CD4-positive, alpha-beta T cell treated with Interleukin-17A for 1 hour (primary cell): Measurements from ENCODE around the gene PARD3.

ENCODE experiments used
- DNase-seq: peaks from one replicate; pipeline ENCODE4 v3.0.0-alpha.2; 2020

PARD3 gene

DNA sequence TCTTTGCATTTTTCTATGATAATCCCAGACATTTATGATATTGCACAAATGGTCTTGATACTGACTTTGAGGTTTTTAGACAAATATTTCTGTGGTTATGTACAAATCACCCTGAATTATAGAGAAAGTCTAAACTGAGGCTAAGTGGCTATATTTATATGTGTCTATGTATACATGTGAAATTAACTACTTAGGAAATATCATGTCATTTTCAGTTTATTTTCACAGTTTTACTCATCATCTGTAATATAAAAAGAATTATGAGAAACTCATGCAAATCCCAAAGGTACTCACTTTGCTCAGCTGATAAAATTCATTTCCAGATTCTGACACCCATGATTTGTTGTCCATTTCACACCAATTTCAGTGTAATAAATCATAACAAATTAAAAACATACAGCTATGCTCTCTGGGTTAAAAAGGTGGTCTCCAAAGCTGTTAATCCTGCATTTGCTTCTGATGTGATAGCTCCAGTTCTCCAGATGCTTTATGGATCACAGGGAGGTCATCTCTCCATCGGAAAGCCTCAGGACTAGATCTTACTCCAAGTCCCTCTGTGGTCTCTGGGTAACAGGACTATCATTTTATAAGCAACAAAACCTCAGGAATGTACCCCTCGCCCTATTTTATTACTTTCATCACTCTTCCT lies 673.9 kb downstream of the PARD3 start:
- DNase-seq: no peak

DNA sequence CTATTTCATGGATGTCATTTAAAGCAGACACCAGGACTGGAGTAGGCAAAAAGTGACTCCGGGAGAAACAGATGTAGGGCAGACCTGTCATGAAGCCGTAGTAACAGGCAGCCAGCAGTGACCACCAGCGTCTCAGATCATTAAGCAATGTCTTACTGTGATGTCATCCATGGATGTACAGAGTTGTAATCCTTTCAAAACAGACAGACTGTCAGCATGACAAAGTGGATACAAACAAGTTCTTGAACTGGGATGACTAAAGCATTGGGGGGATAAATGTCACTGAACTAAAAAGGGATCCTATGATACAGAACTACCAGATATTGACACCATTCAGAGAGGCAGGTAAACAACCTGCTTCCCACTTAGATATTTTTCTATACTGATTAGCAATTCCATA lies 675.5 kb downstream of the PARD3 start:
- no peak for DNase-seq

DNA sequence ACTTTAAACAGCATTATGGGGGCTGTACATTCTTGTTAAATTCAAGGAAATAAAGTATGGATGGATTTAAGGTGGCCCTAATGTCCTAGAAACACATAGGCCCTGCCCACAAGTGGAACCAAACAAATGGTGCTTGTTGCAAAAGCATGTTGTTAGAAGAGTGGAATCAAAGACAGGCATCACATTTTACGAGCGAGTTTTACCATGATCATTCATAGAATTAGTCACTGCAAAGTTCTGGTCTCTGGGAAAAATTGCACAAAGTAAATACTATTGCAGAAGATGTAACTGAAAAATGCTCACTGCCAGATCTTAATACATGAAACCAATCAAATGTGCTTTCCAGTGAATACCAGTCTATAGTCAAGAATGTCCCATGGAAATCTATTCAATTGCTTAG lies 677.1 kb downstream of the PARD3 start:
- no peak for DNase-seq

DNA sequence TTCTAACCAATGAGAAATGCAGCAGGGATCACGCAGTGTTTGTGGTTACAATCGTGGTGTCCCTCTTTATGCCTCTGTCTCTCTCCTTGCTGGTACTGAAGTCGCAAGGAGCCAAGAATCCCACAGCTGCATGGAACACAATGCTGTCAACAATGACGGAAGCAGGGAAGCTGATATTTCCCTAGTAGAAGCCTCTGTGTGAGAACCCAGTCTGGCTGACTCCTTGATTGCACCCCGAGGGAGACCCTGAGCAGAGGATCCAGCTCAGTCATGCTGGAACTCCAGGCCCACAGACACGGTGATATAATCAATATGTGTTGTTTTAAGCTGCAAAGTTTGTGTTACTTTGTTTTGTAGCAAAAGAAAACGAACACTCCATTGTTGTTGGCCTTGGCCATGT lies 677.9 kb downstream of the PARD3 start:
- no peak for DNase-seq

DNA sequence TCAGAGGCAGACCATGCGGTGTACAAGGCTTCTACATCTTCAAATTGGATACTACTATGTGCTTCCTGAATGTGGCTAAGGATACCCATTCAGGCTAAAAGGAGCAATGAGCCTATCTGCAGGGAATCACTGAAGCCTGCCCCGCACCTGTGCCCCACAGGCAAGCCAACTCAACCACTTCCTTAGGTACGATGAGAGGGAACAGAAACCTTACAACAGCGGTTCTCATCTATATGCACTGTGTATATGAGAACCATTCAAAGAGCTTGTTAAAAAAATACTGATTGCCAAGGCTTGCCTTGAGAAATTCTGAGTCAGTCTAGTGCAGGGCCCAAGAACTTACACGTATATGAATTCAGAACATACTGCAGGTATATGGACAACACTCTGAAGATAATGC lies 679.6 kb downstream of the PARD3 start:
- no peak for DNase-seq

DNA sequence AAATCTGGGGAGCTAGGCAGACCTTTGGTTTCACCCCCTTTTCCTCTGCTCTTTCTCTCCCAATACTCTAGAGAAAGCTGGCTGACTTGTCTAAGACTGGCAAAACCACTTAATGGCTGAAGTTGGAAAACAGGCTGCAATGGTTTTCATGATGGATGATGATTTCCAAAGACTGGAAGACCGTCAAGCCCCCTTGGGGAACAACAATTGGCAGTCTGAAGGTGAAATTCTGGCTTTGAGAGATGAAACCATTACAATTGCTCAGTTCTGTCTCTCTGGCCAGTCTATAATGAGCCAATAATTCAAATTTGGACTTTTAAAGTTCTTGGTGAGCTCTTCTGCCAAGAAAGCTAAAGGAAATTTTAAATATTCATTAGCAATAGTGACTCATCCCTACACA lies 680.5 kb downstream of the PARD3 start:
- no peak for DNase-seq

DNA sequence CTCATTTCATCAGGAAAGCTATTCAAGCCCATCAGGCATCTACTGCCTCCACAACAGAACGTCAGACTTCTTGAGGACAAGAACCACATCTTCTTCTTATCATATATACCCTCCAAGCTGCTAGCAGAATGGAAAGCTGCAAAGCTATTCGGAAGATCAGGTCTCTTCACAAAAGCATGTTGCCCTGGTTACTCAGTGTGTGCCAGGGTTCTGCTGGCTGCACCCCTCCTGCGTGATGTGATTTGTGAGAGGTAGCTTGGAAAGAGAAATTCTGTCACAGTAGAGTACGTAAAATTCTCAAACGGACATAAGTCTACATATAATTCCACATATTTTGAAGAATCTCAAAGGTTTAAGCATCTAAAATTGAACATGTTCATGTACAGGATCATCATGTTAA lies 681.7 kb downstream of the PARD3 start:
- DNase-seq: no peak

DNA sequence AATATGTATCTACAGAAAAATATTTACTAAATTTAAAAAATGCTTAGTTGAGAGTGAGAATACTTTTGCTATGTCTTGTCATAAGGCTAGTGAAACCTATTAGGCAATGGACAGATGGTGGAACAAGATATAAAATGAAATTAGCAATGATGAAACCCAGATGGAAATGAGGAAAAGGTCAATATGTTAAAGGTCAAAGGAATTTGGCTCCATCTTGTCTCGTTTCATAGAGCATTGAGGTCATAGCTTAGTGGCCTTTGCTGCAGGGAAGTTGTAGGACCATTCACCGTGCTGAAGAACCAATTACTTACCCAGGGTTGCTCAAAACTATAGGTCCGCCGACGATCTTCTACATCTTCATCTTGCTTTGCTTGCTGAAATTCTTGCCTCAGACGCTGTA lies 683.9 kb downstream of the PARD3 start:
- DNase-seq: no peak

DNA sequence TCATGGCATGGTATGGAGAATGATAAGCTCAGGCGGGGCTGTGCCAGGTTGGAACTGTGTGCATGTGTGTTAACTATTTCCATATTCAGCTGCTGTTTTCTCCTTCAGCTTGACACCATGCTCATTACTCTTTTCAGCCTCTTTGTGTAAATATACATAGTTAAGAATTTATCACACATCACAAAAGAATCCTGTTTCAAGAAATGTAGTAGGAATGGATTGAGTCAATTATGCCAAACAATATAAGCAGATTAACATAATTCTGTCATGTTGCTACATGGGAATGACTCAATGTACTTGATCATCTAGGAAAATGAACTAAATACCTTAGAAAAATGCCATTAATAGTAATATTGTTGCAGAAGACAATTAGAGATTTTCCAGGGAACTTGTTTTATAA lies 687.4 kb downstream of the PARD3 start:
- DNase-seq: no peak

DNA sequence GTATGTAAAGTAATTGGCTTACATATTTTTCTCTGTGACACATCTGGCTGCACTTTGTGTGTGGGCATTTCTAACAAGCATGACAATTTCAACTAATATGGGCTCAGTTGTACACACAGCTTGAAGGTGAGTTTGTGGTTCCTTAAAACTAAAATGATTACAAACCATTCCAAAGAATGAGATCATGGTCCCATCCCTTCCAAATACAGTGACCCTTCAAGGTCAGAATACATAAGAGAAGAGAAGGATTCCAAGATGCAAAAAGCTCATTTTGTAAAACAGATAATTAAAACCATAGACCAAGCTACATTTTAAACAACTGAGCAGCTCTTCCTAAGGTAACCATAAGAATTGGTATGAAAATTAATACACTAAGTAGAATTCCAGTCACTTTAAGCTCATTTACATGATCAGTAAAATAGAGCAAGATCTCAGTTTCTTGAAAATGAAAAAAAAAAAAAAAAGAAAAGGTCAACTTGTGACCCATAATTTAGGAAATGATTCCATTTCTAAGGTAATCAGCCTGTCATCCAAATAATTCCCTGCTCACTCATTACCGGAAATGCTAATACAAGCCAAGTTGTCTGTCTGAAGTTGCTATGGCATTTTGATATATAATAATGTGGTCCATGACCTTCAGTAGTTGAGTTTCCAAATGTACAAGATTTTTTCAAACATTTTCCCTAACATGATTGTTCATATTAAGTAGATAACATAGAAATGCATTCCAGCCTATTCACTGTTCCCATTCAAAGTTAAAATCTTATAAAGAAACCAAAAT lies 688.5 kb downstream of the PARD3 start:
- no peak for DNase-seq

DNA sequence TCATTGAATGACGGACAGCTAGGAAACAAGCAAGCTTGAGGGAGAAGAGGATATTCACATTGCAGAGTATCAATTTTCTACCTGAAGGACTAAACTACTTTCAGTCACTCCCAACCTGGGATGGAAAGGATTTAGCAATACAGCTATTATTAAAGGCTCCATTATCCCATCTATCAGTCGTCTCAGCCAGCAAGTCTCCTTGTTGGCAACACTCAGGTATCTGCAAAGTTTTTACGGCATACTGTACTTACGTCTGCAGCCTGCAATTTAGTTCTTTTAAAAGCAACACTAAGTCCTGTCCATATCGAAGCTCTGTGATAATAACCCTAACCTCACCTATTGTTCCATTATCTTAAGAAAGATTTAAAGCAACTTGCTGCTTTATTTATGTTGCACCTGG lies 689.4 kb downstream of the PARD3 start:
- DNase-seq: no peak

DNA sequence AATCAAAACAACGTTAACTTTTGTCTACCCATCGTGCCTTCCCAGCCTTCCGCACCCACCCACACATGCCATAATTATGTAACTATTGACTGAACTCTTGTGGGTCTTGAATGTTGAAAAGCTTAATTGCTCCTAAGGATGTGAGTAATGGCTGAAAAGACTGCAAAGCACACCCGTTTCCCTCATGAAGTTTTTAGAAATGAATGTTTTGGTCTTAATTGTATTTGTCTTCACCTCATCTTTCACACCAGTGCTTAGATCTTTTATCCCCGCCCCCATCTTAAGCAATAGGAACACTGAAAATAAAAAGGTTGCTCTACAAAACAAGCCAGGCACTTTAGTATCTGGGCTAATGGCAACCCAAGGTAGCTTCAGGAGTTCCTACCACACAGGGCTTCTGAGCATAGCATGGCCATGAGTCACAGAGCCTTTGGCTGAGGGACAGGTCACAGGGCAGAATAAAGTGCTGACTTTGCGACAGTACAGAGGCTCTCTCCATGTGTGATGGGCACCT lies 690.5 kb downstream of the PARD3 start:
- DNase-seq: no peak

DNA sequence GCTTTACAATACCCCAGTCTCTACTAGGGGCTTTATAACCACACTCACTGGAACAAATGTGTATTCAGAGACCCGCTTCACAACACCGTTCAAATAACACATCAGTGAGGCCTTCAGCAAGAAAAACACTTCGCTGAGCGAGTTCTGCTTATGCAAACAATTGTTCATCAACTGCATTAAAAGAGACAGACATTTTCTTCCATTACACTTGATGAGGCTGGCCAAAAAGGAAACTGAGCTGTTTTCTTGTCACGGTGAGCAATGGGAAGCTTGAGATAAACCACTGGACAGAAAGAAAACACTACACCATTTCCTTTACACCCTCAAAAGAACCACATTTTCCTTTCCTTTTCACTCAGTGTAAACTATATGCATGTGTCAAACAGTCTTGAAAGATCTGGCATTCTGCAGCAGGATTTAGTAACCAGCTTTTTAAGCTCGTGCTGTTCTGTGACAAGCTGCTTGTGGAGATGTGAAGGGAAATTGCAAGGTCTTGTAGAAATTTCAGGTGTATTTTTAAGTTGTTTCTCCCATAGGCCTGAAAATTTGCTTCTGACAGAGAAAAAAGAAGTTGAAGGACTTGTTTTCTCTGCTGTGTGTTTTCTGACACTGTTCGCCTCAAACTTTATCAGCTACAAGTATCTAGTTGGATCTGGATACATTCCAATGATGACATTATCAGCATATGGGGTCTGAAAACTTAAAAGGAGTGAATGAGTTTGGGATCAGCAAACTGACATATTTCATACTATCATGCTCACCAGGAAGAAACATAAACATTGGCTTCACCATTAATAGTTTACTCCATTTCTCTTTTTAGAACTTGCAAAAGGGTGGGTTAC lies 693.1 kb downstream of the PARD3 start:
- DNase-seq: no peak

DNA sequence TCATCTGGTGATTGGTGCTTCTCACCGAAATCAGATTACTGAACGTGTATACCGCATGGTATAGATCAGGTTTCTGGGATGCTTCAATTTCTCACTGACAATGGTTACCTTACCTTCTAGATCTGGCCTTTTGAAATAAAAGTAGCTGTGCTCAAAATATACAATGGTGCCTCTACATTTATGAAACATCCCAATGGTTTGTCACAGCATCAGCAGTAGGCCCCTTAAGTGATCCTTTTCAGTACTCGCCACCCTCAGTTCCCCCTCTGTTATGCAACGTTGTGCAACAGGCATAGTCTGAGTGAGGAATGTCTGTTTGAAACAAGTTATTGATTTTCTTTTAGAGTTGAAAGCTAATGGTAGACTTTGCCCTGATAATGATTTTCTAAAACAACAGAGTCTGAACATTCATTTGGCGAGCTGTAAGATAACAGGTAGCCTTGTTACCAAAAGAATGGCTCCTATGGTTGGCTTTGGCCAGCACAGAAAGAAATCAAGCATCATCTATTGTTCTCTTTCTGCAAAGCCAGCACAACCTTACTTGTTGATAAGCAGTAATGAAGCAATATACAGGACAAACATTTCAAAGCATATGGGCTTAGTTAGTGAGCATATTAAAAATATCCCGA lies 693.9 kb downstream of the PARD3 start:
- no peak for DNase-seq

DNA sequence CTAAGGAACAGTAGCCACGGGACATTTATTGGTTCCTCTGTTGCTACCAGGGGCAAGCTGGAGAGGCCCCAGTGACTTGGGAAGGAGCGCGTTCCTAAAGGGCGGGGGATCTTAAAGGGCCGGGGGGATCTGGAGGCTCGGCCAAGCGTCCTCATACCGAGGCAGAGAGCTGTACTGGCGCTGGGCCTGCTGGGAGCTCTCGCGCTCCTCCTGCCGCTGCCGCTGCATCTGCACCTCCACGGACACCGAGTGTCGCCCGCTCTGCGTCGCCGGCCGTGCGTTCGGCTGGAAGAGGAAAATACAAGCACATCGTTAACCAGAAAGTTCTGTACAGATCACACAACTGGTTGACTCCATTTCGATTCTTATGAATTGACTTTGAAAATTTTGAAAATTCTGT lies 695.6 kb downstream of the PARD3 start:
- no peak for DNase-seq

DNA sequence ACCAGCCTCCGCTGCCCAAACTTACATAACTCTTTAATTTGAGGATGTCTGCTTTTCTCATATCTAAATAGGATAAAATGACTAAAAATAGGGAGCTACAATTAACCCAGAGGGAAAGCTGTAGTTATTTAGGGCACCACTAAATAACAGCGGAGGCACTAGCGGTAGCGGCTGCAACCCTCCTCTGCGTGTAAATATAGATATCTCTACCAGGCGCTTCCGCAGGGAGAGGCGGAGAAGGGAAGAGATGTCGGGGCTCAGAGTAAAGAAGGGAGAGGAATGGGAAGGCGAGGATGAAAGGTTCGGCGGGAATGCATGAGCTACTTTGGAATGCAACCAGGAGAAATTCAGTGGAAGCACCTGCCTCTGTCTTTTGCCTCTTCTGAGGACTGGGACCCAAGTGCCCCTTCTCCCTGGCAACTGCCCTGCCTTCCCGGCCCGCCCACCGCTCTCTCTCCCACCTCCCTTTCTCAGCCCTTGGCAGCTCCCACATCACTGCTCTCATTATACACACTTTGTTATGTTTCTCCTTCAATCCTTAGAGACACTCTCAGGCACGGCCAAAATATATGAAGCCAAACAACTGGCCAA lies 698.3 kb downstream of the PARD3 start:
- DNase-seq: no peak

DNA sequence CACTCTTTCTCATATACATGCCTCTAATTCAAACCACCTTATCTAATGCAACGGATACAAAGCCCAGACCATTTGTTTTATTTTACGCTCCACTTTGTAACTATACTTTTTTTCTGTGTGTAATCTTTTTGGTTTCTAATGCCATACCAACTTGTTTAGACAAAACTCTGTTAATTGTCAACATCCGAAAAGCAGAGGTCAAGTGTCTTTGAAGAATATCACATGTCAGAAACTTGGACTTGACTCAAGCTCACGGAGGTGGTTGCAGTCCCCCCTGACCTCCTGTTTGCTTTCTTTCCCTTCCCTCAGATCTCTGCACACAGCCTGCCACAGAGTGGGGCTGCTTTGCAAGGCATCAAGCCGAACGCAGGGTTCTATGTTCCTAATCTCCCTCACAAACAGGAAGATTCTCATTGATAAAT lies 698.9 kb downstream of the PARD3 start:
- no peak for DNase-seq

DNA sequence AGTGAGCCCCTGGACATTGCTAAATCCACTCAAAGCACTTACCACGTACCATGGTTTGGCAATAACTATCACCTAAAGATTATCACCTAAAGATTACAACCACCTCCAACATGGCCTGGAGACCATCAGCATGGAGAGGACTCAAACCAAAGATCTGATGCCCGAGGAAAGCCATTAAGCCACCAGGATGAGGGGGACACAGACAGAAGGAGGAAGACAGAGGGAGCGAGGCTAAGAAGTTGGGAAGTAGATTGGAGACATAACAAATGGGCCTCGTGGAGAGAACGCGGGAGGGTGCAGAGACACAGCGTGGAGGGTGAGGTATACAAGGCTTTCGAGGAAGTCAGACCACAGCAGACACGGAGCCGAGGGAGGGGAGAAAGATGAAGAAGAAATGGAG lies 700.2 kb downstream of the PARD3 start:
- DNase-seq: no peak

DNA sequence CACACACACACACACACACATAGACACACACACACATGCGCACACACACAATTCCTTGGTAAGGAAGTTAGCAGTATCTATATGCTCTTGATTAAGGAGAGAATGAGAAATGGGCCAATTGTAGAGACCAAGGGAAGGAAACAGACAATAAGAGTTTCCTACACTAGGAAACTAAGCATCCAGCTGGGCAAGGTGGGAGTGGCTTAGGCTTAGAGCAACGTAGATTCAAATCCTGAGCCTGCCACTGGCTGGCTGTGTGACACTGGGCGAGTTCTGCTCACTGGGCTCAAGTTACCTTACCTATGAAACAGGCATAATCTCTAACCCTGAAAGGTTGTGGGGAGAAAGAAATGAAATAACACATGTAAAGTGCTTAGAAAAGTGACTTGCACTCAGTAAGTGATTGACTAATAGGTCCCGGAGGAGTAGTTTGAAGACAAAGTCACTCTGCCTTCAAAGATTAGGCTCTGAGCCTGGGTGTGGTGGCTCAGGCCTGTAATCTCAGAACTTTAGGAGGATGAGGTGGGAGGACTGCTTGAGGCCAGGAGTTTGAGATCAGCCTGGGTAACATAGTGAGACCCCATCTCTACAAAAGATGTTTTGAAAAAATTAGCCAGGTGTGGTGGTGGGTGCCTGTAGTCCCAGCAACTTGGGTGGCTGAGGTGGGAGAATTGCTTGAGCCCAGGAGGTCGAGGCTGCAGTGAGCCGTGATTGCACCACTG lies 701.4 kb downstream of the PARD3 start:
- no peak for DNase-seq

DNA sequence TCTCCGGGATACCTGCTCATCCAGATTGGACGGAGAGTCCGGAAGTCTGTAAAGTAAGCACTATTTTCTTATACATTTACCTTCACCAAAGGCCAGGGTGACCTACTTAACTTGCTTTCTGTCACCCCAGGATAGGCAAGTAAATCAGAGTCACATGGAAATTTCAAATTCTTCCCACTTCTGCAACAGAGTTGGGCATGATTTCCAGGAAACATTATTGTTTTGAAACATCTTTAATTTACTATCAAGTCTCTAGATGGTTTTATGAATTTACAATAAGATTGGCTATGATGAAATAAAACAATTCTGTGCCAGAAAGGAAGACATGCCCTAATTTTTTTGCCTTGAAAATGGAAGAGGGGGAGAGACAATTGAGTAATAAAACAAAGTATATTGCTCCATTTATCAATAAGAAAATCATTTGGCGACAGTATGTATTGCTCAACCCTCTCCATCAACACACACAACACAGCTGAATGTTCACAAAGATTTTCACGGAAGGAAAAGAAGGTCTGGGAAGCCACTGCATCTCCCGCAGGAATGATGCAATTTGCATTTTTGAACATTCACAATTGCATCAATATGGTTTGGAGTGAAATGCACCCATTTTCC lies 702.8 kb downstream of the PARD3 start:
- DNase-seq: no peak

DNA sequence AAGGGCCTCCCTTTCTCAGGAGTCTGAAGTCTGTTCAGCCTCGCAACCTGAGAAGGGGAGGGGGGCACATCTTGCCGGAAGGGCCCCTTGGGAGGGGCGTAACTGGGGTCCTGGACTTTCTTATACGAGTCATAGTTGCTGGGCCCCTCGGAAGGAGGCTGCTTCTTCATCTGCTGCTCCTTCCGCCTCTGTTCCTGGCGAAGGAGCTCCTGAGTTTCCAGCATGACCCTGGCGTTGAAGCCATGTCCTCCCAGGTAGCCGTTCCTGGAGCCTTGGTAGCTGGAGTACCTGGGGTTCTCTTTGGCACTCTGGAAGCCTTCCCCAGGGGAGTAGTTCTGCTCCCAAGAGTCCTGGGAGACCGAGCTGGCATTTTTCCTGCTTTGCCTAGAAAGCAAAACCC lies 703.9 kb downstream of the PARD3 start:
- DNase-seq: no peak
